SK-N-SH (cell line): Measurements from ENCODE around the gene CEP170B. TPM values are rescaled to one million over a fixed set of nuclear protein-coding genes. Genes with fewer than 3 reads are reported as not detected.

Source experiments
- CTCF ChIA-PET: fragments of 300-600, 350-600 bp; formaldehyde crosslinking; extraction: SDS; loops from one replicate; lab custom pipeline; 2021; lab: Yijun Ruan, JAX
- POLR2A ChIA-PET: fragments of 350-600 bp; sonication (Branson Sonifier 250); formaldehyde crosslinking; extraction: SDS; loops from one replicate; lab custom pipeline; 2020; ENCODE audit warnings: antibody characterized with exemption, inconsistent platforms; lab: Yijun Ruan, JAX
- DNase-seq: peaks from one replicate; pipeline ENCODE4 v3.0.0; 2012
- H2AFZ ChIP-seq: fragments of 200-600 bp; sonication (generic); 2 replicates; pipeline ENCODE4 v1.8.1; 2016; ENCODE audit warnings: antibody characterized with exemption, mild to moderate bottlenecking, low read depth
- H3F3A ChIP-seq: fragments of 200-600 bp; sonication (generic); replicated peaks from 2 replicates; pipeline ENCODE3; 2016; ENCODE audit warnings: antibody characterized with exemption, mild to moderate bottlenecking; ENCODE audit not compliant: insufficient read depth
- H3K27ac ChIP-seq, 2 experiments: fragments of 200-500 bp in 1 of 2; fragments of 200-600 bp in 1 of 2; sonication (Bioruptor generic) in 1 of 2; sonication (generic), shearing (Covaris generic) in 1 of 2; 2 replicates each; pipeline versions ENCODE4 v1.5.1 to v1.6.1; 2014 to 2016; ENCODE audit warnings: low read depth in 2 of 2, inconsistent platforms in 1 of 2, low read length in 1 of 2, mild to moderate bottlenecking in 1 of 2, mixed read lengths in 1 of 2
- H3K27me3 ChIP-seq: fragments of 200-600 bp; sonication (generic), shearing (Covaris generic); 2 replicates; pipeline ENCODE4 v1.6.1; 2016; ENCODE audit warnings: mixed run types; ENCODE audit not compliant: insufficient read depth
- H3K36me3 ChIP-seq, 2 experiments: fragments of 200-500 bp in 1 of 2; fragments of 200-600 bp in 1 of 2; sonication (Bioruptor generic) in 1 of 2; sonication (generic) in 1 of 2; replicated peaks in 1 of 2; 2 replicates each; pipeline versions ENCODE3 to v1.5.1; 2014 to 2016; ENCODE audit warnings: low read length in 1 of 2, mild to moderate bottlenecking in 1 of 2; ENCODE audit not compliant: insufficient read depth in 2 of 2, control insufficient read depth in 1 of 2
- H3K4me1 ChIP-seq, 2 experiments: fragments of 200-500 bp in 1 of 2; fragments of 200-600 bp in 1 of 2; sonication (Bioruptor generic) in 1 of 2; sonication (generic), shearing (Covaris generic) in 1 of 2; 2 replicates each; pipeline versions ENCODE4 v1.5.1 to v1.6.1; 2014 to 2016; ENCODE audit warnings: low read depth in 1 of 2, low read length in 1 of 2, mixed run types in 1 of 2; ENCODE audit not compliant: insufficient read depth in 2 of 2, control insufficient read depth in 1 of 2
- H3K4me2 ChIP-seq: fragments of 200-600 bp; sonication (generic), shearing (Covaris generic); 2 replicates; pipeline ENCODE4 v1.6.1; 2017; ENCODE audit warnings: mixed run types
- H3K4me3 ChIP-seq, 2 experiments: fragments of 200-500 bp in 1 of 2; fragments of 200-600 bp in 1 of 2; sonication (Bioruptor generic) in 1 of 2; sonication (generic), shearing (Covaris generic) in 1 of 2; 2 replicates each; pipeline versions ENCODE4 v1.5.1 to v1.8.1; 2014 to 2016; ENCODE audit warnings: low read depth in 2 of 2, inconsistent platforms in 1 of 2, low read length in 1 of 2, mild to moderate bottlenecking in 1 of 2, mixed read lengths in 1 of 2, moderate library complexity in 1 of 2
- H3K79me2 ChIP-seq: fragments of 200-600 bp; sonication (generic); 2 replicates; pipeline ENCODE4 v1.8.1; 2017; ENCODE audit warnings: mild to moderate bottlenecking; ENCODE audit not compliant: insufficient read depth
- H3K9ac ChIP-seq: fragments of 200-600 bp; sonication (generic); 2 replicates; pipeline ENCODE4 v1.6.1; 2017; ENCODE audit warnings: mixed run types
- H3K9me2 ChIP-seq: fragments of 200-600 bp; sonication (generic); 2 replicates; pipeline ENCODE4 v1.6.1; 2017; ENCODE audit warnings: mixed run types
- H3K9me3 ChIP-seq: fragments of 200-600 bp; sonication (generic); 2 replicates; pipeline ENCODE4 v1.6.1; 2017; ENCODE audit warnings: mixed run types, mild to moderate bottlenecking, moderate library complexity
- H4K20me1 ChIP-seq: fragments of 200-600 bp; sonication (generic); 2 replicates; pipeline ENCODE4 v1.6.1; 2017; ENCODE audit warnings: mild to moderate bottlenecking, mixed run types; ENCODE audit not compliant: insufficient read depth
- ELF1 ChIP-seq: IDR thresholded peaks from 2 replicates; pipeline ENCODE4 v1.4.0; 2012
- EP300 ChIP-seq, 2 experiments: IDR thresholded peaks; 2 replicates each; pipeline versions ENCODE4 v1.4.0 to v1.6.1; 2012; ENCODE audit warnings: borderline replicate concordance in 1 of 2, low read depth in 1 of 2, low read length in 1 of 2
- FOXJ3 ChIP-seq: sonication (generic); formaldehyde crosslinking; IDR thresholded peaks from 2 replicates; pipeline ENCODE4 v1.5.1; 2020; ENCODE audit warnings: mild to moderate bottlenecking, missing genetic modification reagents
- GABPA ChIP-seq: IDR thresholded peaks from 2 replicates; pipeline ENCODE4 v1.4.0; 2012; ENCODE audit warnings: low read depth, mild to moderate bottlenecking
- JUND ChIP-seq: IDR thresholded peaks from 2 replicates; pipeline ENCODE4 v1.4.0; 2012
- MEF2A ChIP-seq: IDR thresholded peaks from 2 replicates; pipeline ENCODE4 v1.4.0; 2012; ENCODE audit warnings: low read depth, borderline replicate concordance
- NFIC ChIP-seq: IDR thresholded peaks from 2 replicates; pipeline ENCODE4 v1.4.0; 2012; ENCODE audit warnings: borderline replicate concordance
- POLR2AphosphoS5 ChIP-seq: IDR thresholded peaks from 2 replicates; pipeline ENCODE4 v1.6.1; 2012; ENCODE audit warnings: low read depth, low read length
- SIN3A ChIP-seq: IDR thresholded peaks from 2 replicates; pipeline ENCODE4 v1.6.1; 2012; ENCODE audit warnings: low read depth, mild to moderate bottlenecking, low read length, moderate library complexity, borderline replicate concordance
- SMC3 ChIP-seq: IDR thresholded peaks from 2 replicates; pipeline ENCODE4 v1.6.1; 2012; ENCODE audit warnings: low read depth, low read length, improper control_type of control experiment
- TCF12 ChIP-seq: IDR thresholded peaks from 2 replicates; pipeline ENCODE4 v1.4.0; 2012
- YY1 ChIP-seq: IDR thresholded peaks from 2 replicates; pipeline ENCODE4 v1.4.0; 2012; ENCODE audit warnings: low read depth, mild to moderate bottlenecking
- WGBS: methylation state at CpG from one replicate; pipeline ENCODE4 v1.1.6; 2017; ENCODE audit warnings: low lambda C conversion rate; 5-methylcytosine and 5-hydroxymethylcytosine counted together
- polyA plus RNA-seq, 3 experiments: library from polyadenylated mRNA; depleted of rRNA; stranded (reverse); fragments of >200 nt; gene quantifications; 2 replicates each; pipeline ENCODE4 v1.2.3, GENCODE V29; 2012
- TF ChIP-seq, protein P1 (sequence below): fragments of 150-350 bp; IDR thresholded peaks from 2 replicates; pipeline ENCODE4 v1.6.1; 2017; ENCODE audit warnings: antibody characterized with exemption, low read length, low read depth, borderline replicate concordance
- TF ChIP-seq, protein P2 (sequence below): IDR thresholded peaks from 2 replicates; pipeline ENCODE4 v1.4.0; 2012; ENCODE audit warnings: low read depth, borderline replicate concordance
- TF ChIP-seq, protein P3 (sequence below): fragments of 150-350 bp; IDR thresholded peaks from 2 replicates; pipeline ENCODE4 v1.6.1; 2016; ENCODE audit warnings: mild to moderate bottlenecking, low read depth, low read length
- TF ChIP-seq, protein P4 (sequence below): IDR thresholded peaks from 2 replicates; pipeline ENCODE4 v1.6.1; 2012; ENCODE audit warnings: mild to moderate bottlenecking, low read depth, low read length, moderate library complexity
- TF ChIP-seq, protein P5 (sequence below): IDR thresholded peaks from 2 replicates; pipeline ENCODE4 v1.4.0; 2012; ENCODE audit warnings: low read depth, borderline replicate concordance
- TF ChIP-seq, protein P6 (sequence below): IDR thresholded peaks from 2 replicates; pipeline ENCODE4; 2012

CEP170B gene
- polyA plus RNA-seq, 1 of the 3 experiments (the other 2 are of a cell fraction) = 11.0 TPM

DNA sequence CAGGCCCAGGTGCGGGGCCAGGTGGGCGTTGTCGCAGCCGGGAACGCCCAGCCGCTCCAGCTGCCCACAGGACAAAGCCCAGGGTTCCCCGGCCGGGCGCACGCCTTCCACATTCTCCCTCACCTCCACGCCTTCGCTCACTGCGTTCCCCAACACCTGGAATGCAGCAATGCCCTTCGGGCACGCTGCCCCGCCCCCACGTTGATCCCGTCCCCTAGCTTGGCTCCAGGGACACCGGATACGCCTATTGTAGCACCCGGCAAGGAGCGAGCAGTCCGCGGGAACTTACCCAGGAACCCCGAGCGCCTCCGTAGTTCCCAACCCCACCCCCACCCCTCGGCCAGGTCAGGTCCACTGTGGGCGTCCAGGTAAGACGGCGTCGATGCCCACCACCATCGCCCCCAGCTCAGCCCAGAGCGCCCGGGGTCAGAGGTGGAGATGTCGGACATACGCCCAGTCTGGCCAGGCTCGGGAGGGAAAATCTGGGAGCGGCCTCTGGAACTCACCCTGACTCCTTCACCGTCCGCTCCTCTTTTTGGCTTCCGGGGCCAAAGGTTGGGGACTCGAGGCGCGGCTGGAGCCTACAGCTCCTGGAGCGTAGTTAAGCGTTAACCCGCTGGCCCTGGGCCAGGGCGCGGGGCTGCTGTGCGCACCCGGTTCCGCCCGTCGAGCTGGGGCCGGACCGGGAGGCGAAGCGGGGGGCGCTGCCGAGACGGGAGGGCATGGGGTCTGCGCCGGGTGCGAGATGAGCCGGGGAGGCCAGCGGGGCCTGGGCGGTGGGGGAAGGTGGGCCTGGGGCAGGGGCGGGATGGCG lies 594 bp upstream of the CEP170B start:
- Histone ChIP-seq H4K20me1 (peaks cover 33% of the 10 kb centered on the region), H2AFZ (peak overlapping the region; percentile 81; the same call in 1 of the 2 replicates), H3K27ac (no peak overlapping the region), H3K4me1 (peaks cover 7 to 12% of the 10 kb centered on the region in 2 experiments; a peak in 2 of 4 replicates), H3K9me3 (no peaks in the 10 kb centered on the region), H3K9ac (0 out of 2 replicates have a peak overlapping the region, but pooled peaks have one; percentile 18), H3K27me3 (no peaks in the 10 kb centered on the region), H3K79me2 (peaks cover 38% of the 10 kb centered on the region), H3K4me3 (peak overlapping the region; percentile 63 to 64), H3K36me3 (peaks cover 0 to 2% of the 10 kb centered on the region in 2 experiments), H3F3A (no peaks in the 10 kb centered on the region), H3K9me2 (no peaks in the 10 kb centered on the region), H3K4me2 (peak overlapping the region; percentile 88)
- 12% methylated on average over 40 of the region's 70 CpGs for WGBS
- ChIA-PET CTCF (interaction anchor here (0.6 to 2.9 kb wide), 5 partner anchors 12 to 181 kb away, joined by 3 to 13 read pairs (median 6); no protein-coding TSS in a partner anchor), POLR2A (no interaction called here)
- TF ChIP-seq MEF2A (no peak), ELF1 (no peak), SIN3A (no peak), SMC3 (no peak), YY1 (no peak), GABPA (no peak), NFIC (no peak), JUND (no peak), POLR2AphosphoS5 (no peak), EP300 (IDR thresholded peaks at IDR 0.05; ENCODE audit: borderline replicate concordance in 1 of 2, low read depth in 1 of 2, low read length in 1 of 2) (no peak), TCF12 (no peak), FOXJ3 (no peak)
- TF ChIP-seq, protein P1, sequence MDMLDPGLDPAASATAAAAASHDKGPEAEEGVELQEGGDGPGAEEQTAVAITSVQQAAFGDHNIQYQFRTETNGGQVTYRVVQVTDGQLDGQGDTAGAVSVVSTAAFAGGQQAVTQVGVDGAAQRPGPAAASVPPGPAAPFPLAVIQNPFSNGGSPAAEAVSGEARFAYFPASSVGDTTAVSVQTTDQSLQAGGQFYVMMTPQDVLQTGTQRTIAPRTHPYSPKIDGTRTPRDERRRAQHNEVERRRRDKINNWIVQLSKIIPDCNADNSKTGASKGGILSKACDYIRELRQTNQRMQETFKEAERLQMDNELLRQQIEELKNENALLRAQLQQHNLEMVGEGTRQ = no peak
- TF ChIP-seq, protein P2, sequence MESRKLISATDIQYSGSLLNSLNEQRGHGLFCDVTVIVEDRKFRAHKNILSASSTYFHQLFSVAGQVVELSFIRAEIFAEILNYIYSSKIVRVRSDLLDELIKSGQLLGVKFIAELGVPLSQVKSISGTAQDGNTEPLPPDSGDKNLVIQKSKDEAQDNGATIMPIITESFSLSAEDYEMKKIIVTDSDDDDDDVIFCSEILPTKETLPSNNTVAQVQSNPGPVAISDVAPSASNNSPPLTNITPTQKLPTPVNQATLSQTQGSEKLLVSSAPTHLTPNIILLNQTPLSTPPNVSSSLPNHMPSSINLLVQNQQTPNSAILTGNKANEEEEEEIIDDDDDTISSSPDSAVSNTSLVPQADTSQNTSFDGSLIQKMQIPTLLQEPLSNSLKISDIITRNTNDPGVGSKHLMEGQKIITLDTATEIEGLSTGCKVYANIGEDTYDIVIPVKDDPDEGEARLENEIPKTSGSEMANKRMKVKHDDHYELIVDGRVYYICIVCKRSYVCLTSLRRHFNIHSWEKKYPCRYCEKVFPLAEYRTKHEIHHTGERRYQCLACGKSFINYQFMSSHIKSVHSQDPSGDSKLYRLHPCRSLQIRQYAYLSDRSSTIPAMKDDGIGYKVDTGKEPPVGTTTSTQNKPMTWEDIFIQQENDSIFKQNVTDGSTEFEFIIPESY = no peak
- TF ChIP-seq, protein P3, sequence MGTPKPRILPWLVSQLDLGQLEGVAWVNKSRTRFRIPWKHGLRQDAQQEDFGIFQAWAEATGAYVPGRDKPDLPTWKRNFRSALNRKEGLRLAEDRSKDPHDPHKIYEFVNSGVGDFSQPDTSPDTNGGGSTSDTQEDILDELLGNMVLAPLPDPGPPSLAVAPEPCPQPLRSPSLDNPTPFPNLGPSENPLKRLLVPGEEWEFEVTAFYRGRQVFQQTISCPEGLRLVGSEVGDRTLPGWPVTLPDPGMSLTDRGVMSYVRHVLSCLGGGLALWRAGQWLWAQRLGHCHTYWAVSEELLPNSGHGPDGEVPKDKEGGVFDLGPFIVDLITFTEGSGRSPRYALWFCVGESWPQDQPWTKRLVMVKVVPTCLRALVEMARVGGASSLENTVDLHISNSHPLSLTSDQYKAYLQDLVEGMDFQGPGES = no peak
- TF ChIP-seq, protein P4, sequence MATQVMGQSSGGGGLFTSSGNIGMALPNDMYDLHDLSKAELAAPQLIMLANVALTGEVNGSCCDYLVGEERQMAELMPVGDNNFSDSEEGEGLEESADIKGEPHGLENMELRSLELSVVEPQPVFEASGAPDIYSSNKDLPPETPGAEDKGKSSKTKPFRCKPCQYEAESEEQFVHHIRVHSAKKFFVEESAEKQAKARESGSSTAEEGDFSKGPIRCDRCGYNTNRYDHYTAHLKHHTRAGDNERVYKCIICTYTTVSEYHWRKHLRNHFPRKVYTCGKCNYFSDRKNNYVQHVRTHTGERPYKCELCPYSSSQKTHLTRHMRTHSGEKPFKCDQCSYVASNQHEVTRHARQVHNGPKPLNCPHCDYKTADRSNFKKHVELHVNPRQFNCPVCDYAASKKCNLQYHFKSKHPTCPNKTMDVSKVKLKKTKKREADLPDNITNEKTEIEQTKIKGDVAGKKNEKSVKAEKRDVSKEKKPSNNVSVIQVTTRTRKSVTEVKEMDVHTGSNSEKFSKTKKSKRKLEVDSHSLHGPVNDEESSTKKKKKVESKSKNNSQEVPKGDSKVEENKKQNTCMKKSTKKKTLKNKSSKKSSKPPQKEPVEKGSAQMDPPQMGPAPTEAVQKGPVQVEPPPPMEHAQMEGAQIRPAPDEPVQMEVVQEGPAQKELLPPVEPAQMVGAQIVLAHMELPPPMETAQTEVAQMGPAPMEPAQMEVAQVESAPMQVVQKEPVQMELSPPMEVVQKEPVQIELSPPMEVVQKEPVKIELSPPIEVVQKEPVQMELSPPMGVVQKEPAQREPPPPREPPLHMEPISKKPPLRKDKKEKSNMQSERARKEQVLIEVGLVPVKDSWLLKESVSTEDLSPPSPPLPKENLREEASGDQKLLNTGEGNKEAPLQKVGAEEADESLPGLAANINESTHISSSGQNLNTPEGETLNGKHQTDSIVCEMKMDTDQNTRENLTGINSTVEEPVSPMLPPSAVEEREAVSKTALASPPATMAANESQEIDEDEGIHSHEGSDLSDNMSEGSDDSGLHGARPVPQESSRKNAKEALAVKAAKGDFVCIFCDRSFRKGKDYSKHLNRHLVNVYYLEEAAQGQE = no peak
- TF ChIP-seq, protein P5, sequence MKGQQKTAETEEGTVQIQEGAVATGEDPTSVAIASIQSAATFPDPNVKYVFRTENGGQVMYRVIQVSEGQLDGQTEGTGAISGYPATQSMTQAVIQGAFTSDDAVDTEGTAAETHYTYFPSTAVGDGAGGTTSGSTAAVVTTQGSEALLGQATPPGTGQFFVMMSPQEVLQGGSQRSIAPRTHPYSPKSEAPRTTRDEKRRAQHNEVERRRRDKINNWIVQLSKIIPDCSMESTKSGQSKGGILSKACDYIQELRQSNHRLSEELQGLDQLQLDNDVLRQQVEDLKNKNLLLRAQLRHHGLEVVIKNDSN = no peak
- TF ChIP-seq, protein P6, sequence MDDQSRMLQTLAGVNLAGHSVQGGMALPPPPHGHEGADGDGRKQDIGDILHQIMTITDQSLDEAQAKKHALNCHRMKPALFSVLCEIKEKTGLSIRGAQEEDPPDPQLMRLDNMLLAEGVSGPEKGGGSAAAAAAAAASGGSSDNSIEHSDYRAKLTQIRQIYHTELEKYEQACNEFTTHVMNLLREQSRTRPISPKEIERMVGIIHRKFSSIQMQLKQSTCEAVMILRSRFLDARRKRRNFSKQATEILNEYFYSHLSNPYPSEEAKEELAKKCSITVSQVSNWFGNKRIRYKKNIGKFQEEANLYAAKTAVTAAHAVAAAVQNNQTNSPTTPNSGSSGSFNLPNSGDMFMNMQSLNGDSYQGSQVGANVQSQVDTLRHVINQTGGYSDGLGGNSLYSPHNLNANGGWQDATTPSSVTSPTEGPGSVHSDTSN = no peak
- no peak for DNase-seq
